Hepatocyte (in vitro differentiated cells): Measurements from ENCODE around the gene LDLR.

Source experiments
- CTCF ChIP-seq: fragments of 200-600 bp; sonication (generic); IDR thresholded peaks from 2 replicates; pipeline ENCODE4 v1.5.1; 2016; ENCODE audit warnings: antibody characterized with exemption, mild to moderate bottlenecking; ENCODE audit not compliant: poor library complexity
- EZH2 ChIP-seq: fragments of 200-600 bp; sonication (generic); IDR thresholded peaks from 2 replicates; pipeline ENCODE4 v1.6.1; 2016; ENCODE audit warnings: antibody characterized with exemption, mild to moderate bottlenecking, borderline replicate concordance

GRCh38 chr19:11166281-11167142 is 77.2 kb downstream of the LDLR start:
- TF ChIP-seq EZH2 (no peak), CTCF (no peak)
